Measurements from ENCODE around the gene C1orf21. TPM values are rescaled to one million over a fixed set of nuclear protein-coding genes. Genes with fewer than 3 reads are reported as not detected.

C1orf21 gene
- total RNA-seq, 4 donors from 2014 or later, result 36.3 to 115 (median 79.4) TPM

DNA sequence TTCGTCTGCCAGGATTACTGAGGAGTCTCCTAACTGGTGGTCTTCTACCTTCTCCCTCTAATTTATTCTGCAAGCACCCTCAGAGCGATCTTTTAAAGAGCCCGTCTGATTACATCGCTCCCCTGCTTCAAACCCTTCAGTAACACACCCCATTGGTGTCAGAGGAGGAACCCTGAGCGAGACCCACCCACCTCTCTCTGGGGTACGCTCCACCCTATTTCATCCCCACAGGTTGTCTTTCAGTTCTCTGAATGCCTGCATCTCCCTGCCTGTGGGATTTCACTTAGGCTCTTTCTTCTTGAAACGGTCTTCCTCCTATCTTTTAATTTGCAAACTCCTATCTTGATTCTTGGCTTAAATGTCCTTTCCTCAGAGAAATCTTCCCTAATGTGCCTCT is 39.4 kb downstream of the C1orf21 start:
- Histone ChIP-seq H3K4me1 (peaks cover 0 to 51% (median 2%) of the 10 kb centered on the region in 4 donors), H3K36me3 (no peaks in the 10 kb centered on the region), H3K27me3 (no peaks in the 10 kb centered on the region), H3K4me3 (peak overlapping the region in 1 of 4 donors; percentile 13), H3K9me3 (no peaks in the 10 kb centered on the region), H3K27ac (peak overlapping the region in 1 of 4 donors; percentile 57)
- DNase-seq, result no peak
- TF ChIP-seq, protein P1, sequence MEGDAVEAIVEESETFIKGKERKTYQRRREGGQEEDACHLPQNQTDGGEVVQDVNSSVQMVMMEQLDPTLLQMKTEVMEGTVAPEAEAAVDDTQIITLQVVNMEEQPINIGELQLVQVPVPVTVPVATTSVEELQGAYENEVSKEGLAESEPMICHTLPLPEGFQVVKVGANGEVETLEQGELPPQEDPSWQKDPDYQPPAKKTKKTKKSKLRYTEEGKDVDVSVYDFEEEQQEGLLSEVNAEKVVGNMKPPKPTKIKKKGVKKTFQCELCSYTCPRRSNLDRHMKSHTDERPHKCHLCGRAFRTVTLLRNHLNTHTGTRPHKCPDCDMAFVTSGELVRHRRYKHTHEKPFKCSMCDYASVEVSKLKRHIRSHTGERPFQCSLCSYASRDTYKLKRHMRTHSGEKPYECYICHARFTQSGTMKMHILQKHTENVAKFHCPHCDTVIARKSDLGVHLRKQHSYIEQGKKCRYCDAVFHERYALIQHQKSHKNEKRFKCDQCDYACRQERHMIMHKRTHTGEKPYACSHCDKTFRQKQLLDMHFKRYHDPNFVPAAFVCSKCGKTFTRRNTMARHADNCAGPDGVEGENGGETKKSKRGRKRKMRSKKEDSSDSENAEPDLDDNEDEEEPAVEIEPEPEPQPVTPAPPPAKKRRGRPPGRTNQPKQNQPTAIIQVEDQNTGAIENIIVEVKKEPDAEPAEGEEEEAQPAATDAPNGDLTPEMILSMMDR (IDR thresholded peaks at IDR 0.05), result no peak
- no peak for TF ChIP-seq POLR2A (IDR thresholded peaks at IDR 0.05)

GRCh38 chr1:184427722-184428121 is 40.9 kb downstream of the C1orf21 start:
- Histone ChIP-seq H3K4me3 (no peak overlapping the region), H3K9me3 (no peaks in the 10 kb centered on the region), H3K27me3 (no peaks in the 10 kb centered on the region), H3K36me3 (no peaks in the 10 kb centered on the region), H3K27ac (no peak overlapping the region), H3K4me1 (peaks cover 0 to 51% (median 2%) of the 10 kb centered on the region in 4 donors)
- no peak for TF ChIP-seq POLR2A (IDR thresholded peaks at IDR 0.05)
- TF ChIP-seq, protein P1 (IDR thresholded peaks at IDR 0.05), result no peak
- DNase-seq, result no peak

DNA sequence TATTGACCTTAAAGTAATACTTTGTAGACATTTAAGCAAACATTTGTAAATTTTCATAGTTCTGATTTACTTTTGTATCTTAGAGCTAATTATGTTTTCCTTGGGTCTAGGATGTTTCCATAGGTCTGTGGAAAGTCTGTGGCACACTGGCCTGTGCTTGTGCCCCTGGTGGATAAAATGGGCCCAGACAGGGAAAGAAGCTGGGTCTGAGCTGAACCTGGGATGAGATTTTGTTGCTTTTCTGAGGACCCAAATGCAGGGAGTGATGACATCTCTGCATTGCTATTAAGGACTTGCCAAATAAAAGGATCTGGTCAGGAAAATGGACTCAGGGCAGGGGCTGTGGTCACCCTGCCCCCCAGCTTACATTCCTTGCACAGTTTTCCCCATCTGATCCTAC is 41.8 kb downstream of the C1orf21 start:
- TF ChIP-seq, protein P1 (IDR thresholded peaks at IDR 0.05), result peak in 1 of 6 experiments; percentile 9
- TF ChIP-seq POLR2A (IDR thresholded peaks at IDR 0.05), result no peak
- Histone ChIP-seq H3K27ac (no peak overlapping the region), H3K4me3 (no peak overlapping the region), H3K4me1 (peaks cover 0 to 42% (median 2%) of the 10 kb centered on the region in 4 donors), H3K9me3 (no peaks in the 10 kb centered on the region), H3K27me3 (no peaks in the 10 kb centered on the region), H3K36me3 (no peaks in the 10 kb centered on the region)
- DNase-seq, result no peak

DNA sequence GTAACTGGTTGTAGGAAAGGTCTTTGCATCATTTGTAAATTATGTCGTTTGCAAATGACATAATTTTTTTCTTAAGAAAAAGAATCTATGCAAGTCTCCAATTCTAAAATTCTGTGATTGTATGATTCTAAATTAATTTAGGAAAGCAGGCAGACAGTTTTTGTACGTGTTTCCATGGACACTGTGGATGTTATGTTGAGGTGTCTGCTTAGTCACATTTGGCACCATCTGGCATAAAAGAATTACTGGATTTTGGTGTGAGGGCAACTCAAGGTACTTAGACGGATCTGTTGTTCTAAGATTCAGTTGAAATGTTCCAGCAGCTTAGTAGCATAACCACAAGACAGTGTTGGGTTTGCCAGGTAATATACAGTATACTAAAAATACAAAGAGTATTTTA is 42.5 kb downstream of the C1orf21 start:
- TF ChIP-seq POLR2A (IDR thresholded peaks at IDR 0.05), result no peak
- TF ChIP-seq, protein P1 (IDR thresholded peaks at IDR 0.05), result no peak
- no peak overlapping the region for H3K27ac ChIP-seq
- no peak overlapping the region for H3K4me3 ChIP-seq
- H3K36me3 ChIP-seq, result no peaks in the 10 kb centered on the region
- no peaks in the 10 kb centered on the region for H3K27me3 ChIP-seq
- H3K4me1 ChIP-seq, result peaks cover 0 to 35% (median 2%) of the 10 kb centered on the region in 4 donors
- H3K9me3 ChIP-seq, result no peaks in the 10 kb centered on the region
- DNase-seq, result no peak

DNA sequence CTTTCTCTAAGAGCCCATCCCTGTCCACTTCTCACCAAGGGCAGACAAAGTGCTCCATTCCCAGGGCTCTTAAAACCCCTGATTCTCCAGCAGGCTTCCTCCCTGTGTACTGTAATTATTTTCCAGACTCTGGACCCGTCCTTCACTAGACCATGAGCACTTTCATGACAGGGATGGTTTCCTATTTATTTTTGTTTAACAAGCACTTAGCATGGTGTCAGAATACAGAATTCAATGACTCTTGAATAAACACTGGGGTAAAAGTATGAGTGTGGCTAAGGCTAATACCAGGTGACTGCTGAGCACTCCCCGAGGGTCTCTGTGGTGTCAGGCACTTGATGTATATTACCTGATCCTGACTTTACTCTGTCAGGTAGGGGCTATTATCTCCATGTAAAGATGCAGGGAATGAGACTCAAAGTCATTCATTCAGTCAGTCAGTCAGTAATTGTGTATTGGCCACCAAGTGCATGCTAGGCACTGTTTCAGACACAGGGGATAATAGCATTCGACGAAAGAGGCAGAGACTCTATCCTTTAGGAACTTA is 47.2 kb downstream of the C1orf21 start:
- no peak overlapping the region for H3K27ac ChIP-seq
- H3K9me3 ChIP-seq, result no peaks in the 10 kb centered on the region
- no peak for DNase-seq
- H3K4me1 ChIP-seq, result peaks cover 0 to 11% (median 1%) of the 10 kb centered on the region in 4 donors
- H3K36me3 ChIP-seq, result no peaks in the 10 kb centered on the region
- no peak overlapping the region for H3K4me3 ChIP-seq
- H3K27me3 ChIP-seq, result no peaks in the 10 kb centered on the region
- no peak for TF ChIP-seq POLR2A (IDR thresholded peaks at IDR 0.05)
- TF ChIP-seq, protein P1 (IDR thresholded peaks at IDR 0.05), result no peak

Measured in Peyer's patch (tissue), 4 donors.